ENCODE data around the gene RAC3.

Gene RAC3

GRCh38 chr17:82055023-82055964 lies 23.8 kb downstream of the RAC3 start:
- no peak overlapping the region for H3K4me3 ChIP-seq (ENCODE audit: low read depth, low read length)
- DNase-seq (ENCODE audit: low read depth, low spot score): no peak
- in situ Hi-C loops (cut with HindIII; ENCODE audit: low sequenced_read_pairs): no loop called here
- TF ChIP-seq CTCF (IDR thresholded peaks at IDR 0.05; ENCODE audit: low read depth, low read length): no peak

GRCh38 chr17:82055965-82056728 lies 24.7 kb downstream of the RAC3 start:
- no peak overlapping the region for H3K4me3 ChIP-seq (ENCODE audit: low read depth, low read length)
- in situ Hi-C loops (cut with HindIII; ENCODE audit: low sequenced_read_pairs): no loop called here
- no peak for DNase-seq (ENCODE audit: low read depth, low spot score)
- TF ChIP-seq CTCF (IDR thresholded peaks at IDR 0.05; ENCODE audit: low read depth, low read length): no peak

- TF ChIP-seq CTCF (IDR thresholded peaks at IDR 0.05; ENCODE audit: low read depth, low read length): no peak
- in situ Hi-C loops (cut with HindIII; ENCODE audit: low sequenced_read_pairs): no loop called here
- H3K4me3 ChIP-seq (ENCODE audit: low read depth, low read length): no peak overlapping the region
- DNase-seq (ENCODE audit: low read depth, low spot score): no peak
Observed at GRCh38 chr17:82056729-82057621, 25.5 kb downstream of the RAC3 start.

- DNase-seq (ENCODE audit: low read depth, low spot score): no peak
- TF ChIP-seq CTCF (IDR thresholded peaks at IDR 0.05; ENCODE audit: low read depth, low read length): no peak
- in situ Hi-C loops (cut with HindIII; ENCODE audit: low sequenced_read_pairs): no loop called here
- no peak overlapping the region for H3K4me3 ChIP-seq (ENCODE audit: low read depth, low read length)
Observed at GRCh38 chr17:82058230-82058854, 26.9 kb downstream of the RAC3 start.

GRCh38 chr17:82058855-82059249 lies 27.4 kb downstream of the RAC3 start:
- no peak for DNase-seq (ENCODE audit: low read depth, low spot score)
- H3K4me3 ChIP-seq (ENCODE audit: low read depth, low read length): no peak overlapping the region
- TF ChIP-seq CTCF (IDR thresholded peaks at IDR 0.05; ENCODE audit: low read depth, low read length): no peak
- in situ Hi-C loops (cut with HindIII; ENCODE audit: low sequenced_read_pairs): no loop called here
